Astrocyte of the hippocampus (primary cell): ENCODE results near the gene ADAMTSL3.

Experiments
- DNase-seq: peaks from one replicate; pipeline ENCODE4 v3.0.0; 2011; ENCODE audit warnings: low read depth, low spot score

The ADAMTSL3 gene

GRCh38 chr15:83866692-83867091 is 212.8 kb downstream of the ADAMTSL3 start:
- no peak for DNase-seq

GRCh38 chr15:83869341-83869740 is 215.4 kb downstream of the ADAMTSL3 start:
- DNase-seq: peak; percentile 35

GRCh38 chr15:83871808-83872559 is 218.1 kb downstream of the ADAMTSL3 start:
- DNase-seq: peak; percentile 70

- peak; percentile 23 for DNase-seq
These were observed 220.0 kb downstream of the ADAMTSL3 start for GRCh38 chr15:83873966-83874365.

- DNase-seq: no peak
These were observed 226.6 kb downstream of the ADAMTSL3 start for GRCh38 chr15:83880529-83880928.

- DNase-seq: no peak
These were observed 227.2 kb downstream of the ADAMTSL3 start for GRCh38 chr15:83881156-83881555.

- DNase-seq: no peak
These were observed 232.4 kb downstream of the ADAMTSL3 start for GRCh38 chr15:83886321-83886720.

GRCh38 chr15:83887404-83887803 is 233.5 kb downstream of the ADAMTSL3 start:
- no peak for DNase-seq

- no peak for DNase-seq
These were observed 234.0 kb downstream of the ADAMTSL3 start for GRCh38 chr15:83887961-83888360.

- DNase-seq: no peak
These were observed 236.1 kb downstream of the ADAMTSL3 start for GRCh38 chr15:83889995-83890394.

- no peak for DNase-seq
These were observed 236.7 kb downstream of the ADAMTSL3 start for GRCh38 chr15:83890587-83890986.

- DNase-seq: no peak
These were observed 238.6 kb downstream of the ADAMTSL3 start for GRCh38 chr15:83892498-83892897.

GRCh38 chr15:83893308-83893707 is 239.4 kb downstream of the ADAMTSL3 start:
- no peak for DNase-seq

- no peak for DNase-seq
These were observed 243.1 kb downstream of the ADAMTSL3 start for GRCh38 chr15:83897037-83897436.

GRCh38 chr15:83898361-83898760 is 244.4 kb downstream of the ADAMTSL3 start:
- DNase-seq: no peak

- no peak for DNase-seq
These were observed 245.7 kb downstream of the ADAMTSL3 start for GRCh38 chr15:83899670-83900069.

- peak; percentile 21 for DNase-seq
These were observed 250.5 kb downstream of the ADAMTSL3 start for GRCh38 chr15:83904107-83905040.

GRCh38 chr15:83905556-83906273 is 251.8 kb downstream of the ADAMTSL3 start:
- DNase-seq: no peak

- DNase-seq: no peak
These were observed 257.4 kb downstream of the ADAMTSL3 start for GRCh38 chr15:83911345-83911744.

- no peak for DNase-seq
These were observed 258.4 kb downstream of the ADAMTSL3 start for GRCh38 chr15:83912343-83912742.

- DNase-seq: no peak
These were observed 259.2 kb downstream of the ADAMTSL3 start for GRCh38 chr15:83913034-83913632.

- no peak for DNase-seq
These were observed 261.0 kb downstream of the ADAMTSL3 start for GRCh38 chr15:83914906-83915305.
